Breast epithelium (tissue), 4 donors: ENCODE measurements around the gene PRKCE. TPM values are rescaled to one million over a fixed set of nuclear protein-coding genes. Genes with fewer than 3 reads are reported as not detected.

Source experiments
- DNase-seq, 2 donors: peaks; one replicate each; pipeline ENCODE4 v3.0.0-alpha.2; 2019; ENCODE audit warnings: low spot score in 2 of 2
- H3K27ac ChIP-seq, 2 donors: fragments of 200-600 bp; sonication (generic) in 1 of 2; one replicate each; pipeline ENCODE4 v1.5.1; 2016 to 2019; ENCODE audit warnings: mild to moderate bottlenecking in 1 of 2
- H3K27me3 ChIP-seq, 2 donors: fragments of 200-600 bp; sonication (generic) in 1 of 2; one replicate each; pipeline versions ENCODE4 v1.5.1 to v1.6.0; 2017 to 2019; ENCODE audit warnings: control low read depth in 1 of 2, mild to moderate bottlenecking in 1 of 2
- H3K36me3 ChIP-seq: fragments of 200-600 bp; one replicate; pipeline ENCODE4 v1.5.1; 2019
- H3K4me1 ChIP-seq, 2 donors: fragments of 200-600 bp; sonication (generic); one replicate each; pipeline ENCODE4 v1.5.1; 2016 to 2019; ENCODE audit warnings: control low read depth in 1 of 2
- H3K4me3 ChIP-seq, 3 donors: fragments of 200-600 bp; sonication (generic); 1 replicate in 2 of 3; 2 replicates in 1 of 3; pipeline ENCODE4 v1.5.1; 2016 to 2019; ENCODE audit warnings: mild to moderate bottlenecking in 3 of 3, moderate library complexity in 2 of 3
- H3K9me3 ChIP-seq, 2 donors: fragments of 200-600 bp; sonication (generic) in 1 of 2; one replicate each; pipeline ENCODE4 v1.5.1; 2016 to 2019; ENCODE audit warnings: control low read depth in 1 of 2
- CTCF ChIP-seq, 3 donors: fragments of 450-650 bp; IDR thresholded peaks; one replicate each; pipeline ENCODE4 v1.5.1; 2016 to 2017; ENCODE audit warnings: antibody characterized with exemption in 3 of 3, mild to moderate bottlenecking in 3 of 3, moderate library complexity in 3 of 3
- POLR2A ChIP-seq: fragments of 450-650 bp; IDR thresholded peaks from one replicate; pipeline ENCODE4 v1.6.1; 2016; ENCODE audit warnings: antibody characterized with exemption, mild to moderate bottlenecking, moderate library complexity
- POLR2AphosphoS5 ChIP-seq, 3 donors: sonication (generic); formaldehyde crosslinking; IDR thresholded peaks; one replicate each; pipeline ENCODE4 v1.6.1; 2017; ENCODE audit warnings: antibody characterized with exemption in 3 of 3
- intact Hi-C: fragments of 100-400 bp; cut with DNase I; formaldehyde crosslinking; loops from one replicate; pipeline ENCODE4 v1.15.1; 2023; ENCODE audit warnings: low total_unique reads
- total RNA-seq, 3 donors: library from RNA; depleted of rRNA; stranded (reverse); fragments of >200 nt; gene quantifications; one replicate each; pipeline ENCODE4 v1.1.0, GENCODE V29; 2016

PRKCE gene
- total RNA-seq, 3 donors from 2014 or later: 20.6 to 34.0 (median 23.6) TPM

- DNase-seq: no peak
- intact Hi-C loops: no loop called here
- Histone ChIP-seq H3K36me3 (no peaks in the 10 kb centered on the region), H3K27ac (no peak overlapping the region), H3K27me3 (no peaks in the 10 kb centered on the region), H3K4me1 (peaks cover 8 to 14% of the 10 kb centered on the region in 2 donors), H3K9me3 (no peaks in the 10 kb centered on the region), H3K4me3 (no peak overlapping the region)
- TF ChIP-seq POLR2AphosphoS5 (IDR thresholded peaks at IDR 0.05): no peak
- no peak for TF ChIP-seq CTCF (IDR thresholded peaks at IDR 0.05)
Measured at GRCh38 chr2:45768208-45768607, 116.7 kb downstream of the PRKCE start.

GRCh38 chr2:45769056-45769455 lies 117.6 kb downstream of the PRKCE start:
- Histone ChIP-seq H3K4me3 (no peak overlapping the region), H3K9me3 (no peaks in the 10 kb centered on the region), H3K27ac (no peak overlapping the region), H3K27me3 (no peaks in the 10 kb centered on the region), H3K4me1 (peaks cover 8 to 14% of the 10 kb centered on the region in 2 donors), H3K36me3 (no peaks in the 10 kb centered on the region)
- TF ChIP-seq POLR2AphosphoS5 (IDR thresholded peaks at IDR 0.05) (no peak), POLR2A (no peak), CTCF (IDR thresholded peaks at IDR 0.05) (no peak)
- no peak for DNase-seq
- intact Hi-C loops: no loop called here

- peaks cover 8 to 14% of the 10 kb centered on the region in 2 donors for H3K4me1 ChIP-seq
Measured at GRCh38 chr2:45769854-45770576, 118.5 kb downstream of the PRKCE start.

GRCh38 chr2:45770811-45771210 lies 119.3 kb downstream of the PRKCE start:
- TF ChIP-seq POLR2AphosphoS5 (IDR thresholded peaks at IDR 0.05) (no peak), POLR2A (no peak), CTCF (IDR thresholded peaks at IDR 0.05) (no peak)
- Histone ChIP-seq H3K36me3 (no peaks in the 10 kb centered on the region), H3K4me1 (peaks cover 6 to 7% of the 10 kb centered on the region in 2 donors), H3K27me3 (no peaks in the 10 kb centered on the region), H3K9me3 (no peaks in the 10 kb centered on the region), H3K27ac (peak overlapping the region; percentile 23 to 74), H3K4me3 (peak overlapping the region in 2 of 3 donors; percentile 14 to 48)
- intact Hi-C loops: no loop called here
- no peak for DNase-seq

More at GRCh38 chr2:45769854-45770576, 118.5 kb downstream of the PRKCE start:
- Histone ChIP-seq H3K27ac (no peak overlapping the region), H3K36me3 (no peaks in the 10 kb centered on the region), H3K4me3 (no peak overlapping the region), H3K9me3 (no peaks in the 10 kb centered on the region), H3K27me3 (no peaks in the 10 kb centered on the region)
- no peak for DNase-seq
- intact Hi-C loops: no loop called here
- TF ChIP-seq POLR2A (no peak), CTCF (IDR thresholded peaks at IDR 0.05) (no peak)

- Histone ChIP-seq H3K4me3 (peak overlapping the region in 2 of 3 donors; percentile 14 to 48), H3K4me1 (peaks cover 1 to 2% of the 10 kb centered on the region in 2 donors), H3K9me3 (no peaks in the 10 kb centered on the region), H3K27me3 (no peaks in the 10 kb centered on the region), H3K36me3 (no peaks in the 10 kb centered on the region), H3K27ac (peak overlapping the region; percentile 23 to 74)
- TF ChIP-seq POLR2AphosphoS5 (IDR thresholded peaks at IDR 0.05) (peak in 1 of 3 donors; percentile 37), POLR2A (no peak)
- no peak for DNase-seq
- intact Hi-C loops: no loop called here
Measured at GRCh38 chr2:45771261-45771660, 119.8 kb downstream of the PRKCE start.
